ENCODE measurements around the gene ZNF789. TPM values are rescaled to one million over a fixed set of nuclear protein-coding genes. Genes with fewer than 3 reads are reported as not detected.
A peak's percentile ranks its signal among the peaks of the same experiment; 100 is the strongest.

Gene ZNF789
- total RNA-seq, 1 donor from 2014 or later: 3.4 TPM

- intact Hi-C loops (cut with DNase I): no loop called here
- DNase-seq (no peak), ATAC-seq (ENCODE audit: poor library complexity) (no peak)
These were observed 16.4 kb upstream of the ZNF789 start for GRCh38 chr7:99456288-99456687.

DNA sequence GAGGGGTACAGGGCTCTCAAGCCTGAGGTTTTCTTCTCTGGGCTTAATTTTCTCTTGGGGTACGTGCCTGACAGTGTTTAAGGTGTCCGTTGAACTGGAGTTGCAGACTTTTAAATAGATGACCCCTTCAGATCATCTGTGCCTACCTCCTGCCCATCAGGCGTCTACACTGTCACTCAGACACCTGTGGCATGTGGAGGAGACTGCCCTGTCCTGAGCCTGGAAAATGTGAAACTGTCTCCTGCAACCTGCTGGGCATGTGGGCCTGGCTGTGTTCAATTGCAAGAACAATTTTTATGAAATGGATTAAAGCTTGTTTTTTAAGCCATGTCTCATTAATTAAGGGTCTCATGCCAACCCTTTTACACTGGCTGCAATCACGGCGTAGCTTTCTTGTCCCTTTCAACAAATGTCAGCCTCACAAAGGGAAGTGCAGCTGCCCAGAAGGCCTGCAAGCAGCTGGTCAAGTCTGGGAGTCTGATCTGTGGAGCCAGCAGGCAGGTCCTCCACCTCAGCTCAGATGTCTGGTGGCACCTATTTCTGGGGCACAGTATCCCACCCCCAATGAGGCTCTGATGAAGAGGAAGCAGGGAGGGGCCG lies 15.5 kb upstream of the ZNF789 start:
- no peak for ATAC-seq (ENCODE audit: poor library complexity)
- DNase-seq: no peak
- intact Hi-C loops (cut with DNase I): no loop called here

DNA sequence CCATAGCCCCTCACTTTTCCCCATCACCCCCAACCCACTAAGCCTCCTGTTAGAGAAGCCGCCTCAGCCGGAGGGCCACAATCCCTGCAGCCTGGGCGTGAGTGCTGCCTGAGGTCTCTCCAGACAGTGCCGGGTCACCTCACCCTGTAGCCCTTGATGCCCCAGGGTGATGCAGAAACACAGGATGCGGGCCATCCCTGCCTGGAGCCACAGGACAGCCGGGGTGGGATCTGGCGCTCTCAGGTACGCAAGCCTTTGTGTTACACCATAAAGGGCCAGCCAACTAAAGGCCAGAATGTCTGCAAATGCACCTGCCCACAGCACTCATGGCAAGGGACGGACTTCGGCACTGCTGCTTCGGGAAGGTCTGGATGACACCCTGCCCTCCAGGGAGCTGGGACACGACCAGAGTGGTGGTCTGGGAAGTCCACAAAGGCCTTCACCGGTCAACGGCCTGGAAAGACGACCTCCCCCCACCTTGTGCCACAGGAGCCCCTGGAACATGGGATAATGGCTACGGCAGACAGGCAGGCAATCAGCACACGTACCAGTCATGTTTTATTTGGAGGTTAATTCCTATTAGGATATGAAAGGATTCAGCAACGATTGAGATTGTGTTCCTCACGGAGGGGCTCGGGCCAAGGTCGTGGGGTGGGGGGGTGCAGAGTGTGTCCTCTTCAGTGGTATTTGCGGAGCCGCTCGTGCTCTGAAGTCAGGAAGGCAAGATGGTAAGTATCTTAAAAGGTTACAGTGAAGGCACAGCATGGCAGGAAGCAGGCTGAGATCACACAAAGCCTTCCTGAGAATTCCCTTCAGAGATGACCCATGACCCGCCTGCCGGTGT lies 14.8 kb upstream of the ZNF789 start:
- no peak for DNase-seq
- ATAC-seq (ENCODE audit: poor library complexity): no peak
- intact Hi-C loops (cut with DNase I): no loop called here

GRCh38 chr7:99459087-99459486 lies 13.6 kb upstream of the ZNF789 start:
- ATAC-seq (ENCODE audit: poor library complexity): no peak
- no peak for DNase-seq
- intact Hi-C loops (cut with DNase I): no loop called here

DNA sequence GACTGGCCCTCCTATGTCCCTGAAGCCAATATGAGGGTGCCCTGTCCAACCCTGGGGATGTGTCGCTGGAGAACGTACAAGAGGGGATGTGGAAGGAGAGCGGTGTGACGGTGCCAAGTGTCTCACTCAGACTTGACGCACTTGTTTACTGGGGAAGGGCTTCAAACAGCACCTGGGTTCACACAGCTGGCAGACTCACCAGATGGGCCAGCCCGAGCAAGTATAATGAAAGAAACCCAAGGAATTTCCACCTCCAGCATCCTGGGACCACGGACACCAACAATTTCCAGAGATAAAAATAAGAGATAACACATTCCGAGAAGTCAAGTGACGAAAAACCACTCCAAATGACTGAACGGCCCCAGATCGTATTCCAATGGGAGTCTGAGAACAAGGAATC lies 12.0 kb upstream of the ZNF789 start:
- ATAC-seq (ENCODE audit: poor library complexity): no peak
- DNase-seq: no peak
- intact Hi-C loops (cut with DNase I): no loop called here

GRCh38 chr7:99461221-99461620 lies 11.5 kb upstream of the ZNF789 start:
- ATAC-seq (ENCODE audit: poor library complexity) (no peak), DNase-seq (no peak)
- intact Hi-C loops (cut with DNase I): no loop called here

GRCh38 chr7:99465421-99465768 lies 7.3 kb upstream of the ZNF789 start:
- intact Hi-C loops (cut with DNase I): no loop called here
- DNase-seq (no peak), ATAC-seq (ENCODE audit: poor library complexity) (peak; percentile 26)

DNA sequence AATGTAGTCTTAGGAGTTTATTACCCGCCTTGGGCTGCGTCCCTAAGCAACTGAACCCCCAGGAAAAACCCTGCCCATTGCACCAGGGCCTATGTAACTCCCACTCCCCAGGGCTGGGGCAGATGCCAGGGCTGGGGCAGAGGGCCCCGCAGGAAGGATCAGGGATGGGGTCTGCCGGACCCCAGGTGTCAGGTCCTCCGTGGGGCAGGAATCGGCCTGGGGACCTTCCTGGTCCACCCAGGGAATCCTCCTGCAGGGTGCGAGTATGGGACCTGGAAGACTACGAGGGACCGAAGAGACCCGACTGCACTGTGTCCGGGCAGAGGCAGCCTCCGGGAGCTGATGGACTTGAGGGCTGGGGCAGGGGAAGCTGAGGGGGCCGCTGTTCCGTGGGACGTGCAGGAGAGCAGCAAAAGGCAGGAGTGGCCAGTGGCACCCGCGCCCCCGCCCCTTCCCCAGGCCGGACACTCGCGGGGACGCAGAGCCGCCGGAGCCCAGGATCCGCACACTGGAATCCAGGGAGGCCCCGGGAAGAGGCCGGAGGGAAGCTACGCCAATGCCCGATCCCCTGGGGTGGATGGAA lies 4.3 kb upstream of the ZNF789 start:
- intact Hi-C loops (cut with DNase I): no loop called here
- no peak for ATAC-seq (ENCODE audit: poor library complexity)
- DNase-seq: no peak

- intact Hi-C loops (cut with DNase I): no loop called here
- ATAC-seq (ENCODE audit: poor library complexity) (no peak), DNase-seq (no peak)
These were observed 3.2 kb upstream of the ZNF789 start for GRCh38 chr7:99469381-99470065.

GRCh38 chr7:99473315-99473596 lies 566 bp downstream of the ZNF789 start:
- DNase-seq (no peak), ATAC-seq (ENCODE audit: poor library complexity) (no peak)
- intact Hi-C loops (cut with DNase I): no loop called here

DNA sequence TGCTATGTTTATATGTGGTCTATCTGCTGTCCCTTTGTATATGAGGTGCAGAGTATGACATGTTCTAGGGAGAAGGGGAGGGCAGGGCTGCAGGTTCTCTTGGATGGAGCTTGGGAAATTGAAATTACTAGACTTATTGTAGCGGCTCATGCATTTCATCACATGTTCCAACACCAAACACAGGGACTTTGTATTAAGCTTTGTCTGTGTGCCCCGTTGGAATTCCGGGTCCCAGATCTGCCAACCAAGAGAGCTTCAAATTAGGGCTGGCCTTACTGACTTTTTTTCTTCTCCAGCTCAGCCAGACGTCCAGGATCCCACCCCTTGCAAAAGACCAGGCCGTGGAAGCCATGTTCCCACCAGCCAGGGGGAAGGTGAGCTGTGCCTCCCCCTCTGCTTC lies 3.4 kb downstream of the ZNF789 start:
- ATAC-seq (ENCODE audit: poor library complexity) (no peak), DNase-seq (no peak)
- intact Hi-C loops (cut with DNase I): no loop called here

DNA sequence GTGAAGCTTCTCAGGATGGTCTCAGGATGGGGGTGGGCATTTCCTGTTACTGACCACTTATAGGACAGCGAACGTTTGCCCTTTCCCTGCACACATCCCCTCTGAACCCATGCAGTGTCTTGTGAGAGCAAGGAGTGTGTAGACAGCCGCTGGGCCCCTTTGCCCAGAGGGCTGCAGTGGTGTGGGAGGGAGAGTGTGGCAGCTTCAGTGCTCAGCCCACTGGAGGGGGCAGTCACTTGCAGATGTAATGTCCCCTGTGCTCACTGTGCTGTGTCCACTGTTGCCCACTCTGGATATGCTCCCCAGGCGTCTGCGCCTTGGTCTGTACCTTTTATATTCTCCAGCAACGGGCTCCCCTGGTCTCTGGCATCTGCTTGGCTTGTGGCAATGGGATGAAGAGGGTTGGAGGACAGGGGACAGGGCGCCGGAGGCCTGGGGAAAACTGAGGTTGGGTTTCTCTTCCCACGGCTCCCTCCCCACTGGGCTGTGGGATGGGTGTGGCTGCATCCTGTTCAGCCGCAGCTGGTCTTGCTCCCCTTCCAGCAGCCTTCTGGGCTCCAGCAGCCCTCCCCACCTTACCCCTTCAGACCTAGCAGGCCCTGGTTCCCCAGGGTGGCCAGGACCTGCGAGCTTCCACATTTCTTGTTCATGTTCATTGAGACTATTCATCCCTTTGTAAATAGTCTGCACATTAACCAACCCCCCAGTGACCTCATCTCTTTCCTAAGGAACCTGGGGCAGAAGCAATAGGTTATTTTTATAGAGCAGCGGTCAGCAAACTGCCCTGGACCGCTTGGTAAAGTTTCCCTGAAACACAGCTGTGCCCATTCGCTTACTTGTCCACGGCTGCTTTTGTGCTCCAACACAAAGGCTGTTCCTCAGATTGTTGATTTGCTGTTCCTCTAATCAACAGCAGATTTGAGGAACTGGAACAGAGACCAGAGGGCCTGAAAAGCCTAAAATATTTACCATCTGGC lies 6.1 kb downstream of the ZNF789 start:
- DNase-seq (no peak), ATAC-seq (ENCODE audit: poor library complexity) (peak; percentile 52)
- intact Hi-C loops (cut with DNase I): no loop called here

GRCh38 chr7:99485094-99485493 lies 12.4 kb downstream of the ZNF789 start:
- DNase-seq (no peak), ATAC-seq (ENCODE audit: poor library complexity) (no peak)
- intact Hi-C loops (cut with DNase I): no loop called here

GRCh38 chr7:99489235-99489634 lies 16.5 kb downstream of the ZNF789 start:
- ATAC-seq (ENCODE audit: poor library complexity): no peak
- DNase-seq: no peak
- intact Hi-C loops (cut with DNase I): no loop called here

DNA sequence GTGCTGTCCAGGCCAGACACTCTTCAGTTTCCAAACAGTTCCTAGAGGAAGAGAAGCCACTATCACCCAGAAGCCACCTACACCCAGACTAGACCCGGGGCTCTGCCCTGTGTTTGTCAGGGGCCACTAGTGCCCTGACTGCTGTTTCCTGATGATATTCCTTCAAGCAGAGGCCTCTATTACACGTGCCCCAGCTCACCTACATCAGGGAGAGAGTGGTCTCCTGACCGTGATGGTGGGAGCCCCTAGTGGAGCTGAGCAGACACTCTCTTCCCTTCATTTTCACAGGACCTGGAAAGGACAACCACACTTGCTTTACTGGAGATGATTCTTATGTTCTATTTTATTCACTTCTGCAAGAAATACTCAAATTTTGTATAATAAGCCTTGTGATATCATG lies 18.2 kb downstream of the ZNF789 start:
- intact Hi-C loops (cut with DNase I): no loop called here
- no peak for ATAC-seq (ENCODE audit: poor library complexity)
- no peak for DNase-seq

GRCh38 chr7:99493823-99494222 lies 21.1 kb downstream of the ZNF789 start:
- intact Hi-C loops (cut with DNase I): no loop called here
- no peak for ATAC-seq (ENCODE audit: poor library complexity)
- DNase-seq: no peak

DNA sequence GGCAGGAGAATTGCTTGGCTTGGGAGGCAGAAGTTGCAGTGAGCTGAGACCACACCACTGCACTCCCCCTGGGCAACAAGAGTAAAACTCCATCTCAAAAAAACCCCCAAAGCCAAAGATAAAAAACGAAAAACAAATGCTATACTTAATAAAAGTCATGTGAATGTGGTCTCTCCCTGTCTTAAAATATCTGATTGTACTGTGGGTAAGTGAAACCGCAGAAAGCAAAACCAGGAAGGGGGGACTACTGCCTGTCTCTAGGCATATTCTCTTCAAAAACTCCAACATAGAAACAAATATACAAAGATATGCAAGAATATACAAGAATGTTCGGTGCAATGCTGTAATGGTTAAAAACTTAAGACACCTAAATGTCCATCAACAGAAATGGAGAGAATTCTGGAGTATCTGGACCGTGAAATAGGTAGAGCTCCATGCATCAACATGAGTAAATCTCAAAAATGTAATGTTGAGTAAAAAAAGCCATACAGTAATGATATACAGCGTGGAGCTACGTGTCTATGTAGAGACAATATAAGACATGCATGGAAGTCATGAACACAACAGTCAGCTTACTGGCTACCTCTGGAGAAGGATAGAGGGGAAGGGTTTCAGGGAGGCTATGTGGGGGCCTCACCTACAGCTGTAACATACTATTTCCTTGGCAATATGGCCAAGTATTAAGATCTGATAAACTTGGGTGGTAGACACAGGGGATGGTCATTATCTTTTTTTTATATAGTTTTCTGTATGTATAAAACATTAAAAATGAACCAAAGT lies 25.3 kb downstream of the ZNF789 start:
- intact Hi-C loops (cut with DNase I): no loop called here
- no peak for DNase-seq
- ATAC-seq (ENCODE audit: poor library complexity): no peak

DNA sequence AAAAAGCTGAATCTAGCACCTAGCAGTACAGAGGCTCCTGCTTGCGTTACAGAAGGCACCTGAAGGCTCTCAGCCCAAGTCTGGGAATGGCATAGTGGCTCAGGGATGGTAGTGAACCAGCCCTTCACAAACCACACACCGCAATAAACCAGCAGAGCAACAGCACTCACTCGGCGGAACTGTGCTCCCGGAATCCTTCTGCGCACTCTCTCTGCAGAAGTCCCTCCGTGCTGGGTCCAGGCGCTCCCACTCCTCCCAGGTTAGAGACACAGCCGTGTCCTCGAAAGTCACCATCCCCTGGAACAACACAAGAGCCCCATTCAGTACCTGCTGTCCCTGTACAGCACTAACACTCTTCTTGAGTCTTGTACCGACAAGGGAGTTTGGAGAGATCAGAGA lies 25.9 kb downstream of the ZNF789 start:
- ATAC-seq (ENCODE audit: poor library complexity) (no peak), DNase-seq (no peak)
- intact Hi-C loops (cut with DNase I): no loop called here

All from Right ventricle myocardium superior (tissue), 1 donor.